GM10266 (cell line): Measurements from ENCODE around the gene PTS.

Experiments used
- DNase-seq: peaks from one replicate; pipeline ENCODE4 v3.0.0; 2012; ENCODE audit errors: extremely low spot score
- TF ChIP-seq, protein P1 (sequence below): IDR thresholded peaks from 2 replicates; pipeline ENCODE4 v1.5.1; 2012; ENCODE audit warnings: mild to moderate bottlenecking, low read depth; ENCODE audit not compliant: control insufficient read depth, insufficient read depth; ENCODE audit errors: missing control alignments

PTS gene

DNA sequence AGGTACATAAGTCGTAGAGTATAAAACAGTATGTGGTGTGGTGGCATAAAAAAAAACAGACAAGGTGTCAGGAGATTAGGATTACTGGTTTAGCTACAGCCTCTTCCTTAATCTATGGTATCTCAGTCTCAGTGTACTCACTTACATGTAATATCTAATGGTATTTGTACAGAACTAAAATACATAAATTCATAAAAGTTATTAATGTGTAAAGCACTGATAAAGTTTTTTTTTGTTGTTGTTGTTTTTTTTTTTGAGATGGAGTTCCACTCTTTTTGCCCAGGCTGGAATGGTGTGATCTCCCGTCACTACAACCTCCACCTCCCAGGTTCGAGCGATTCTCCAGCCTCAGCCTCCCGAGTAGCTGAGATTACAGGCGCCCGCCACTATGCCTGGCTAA is 2.9 kb downstream of the PTS start:
- no peak for DNase-seq
- TF ChIP-seq, protein P1, sequence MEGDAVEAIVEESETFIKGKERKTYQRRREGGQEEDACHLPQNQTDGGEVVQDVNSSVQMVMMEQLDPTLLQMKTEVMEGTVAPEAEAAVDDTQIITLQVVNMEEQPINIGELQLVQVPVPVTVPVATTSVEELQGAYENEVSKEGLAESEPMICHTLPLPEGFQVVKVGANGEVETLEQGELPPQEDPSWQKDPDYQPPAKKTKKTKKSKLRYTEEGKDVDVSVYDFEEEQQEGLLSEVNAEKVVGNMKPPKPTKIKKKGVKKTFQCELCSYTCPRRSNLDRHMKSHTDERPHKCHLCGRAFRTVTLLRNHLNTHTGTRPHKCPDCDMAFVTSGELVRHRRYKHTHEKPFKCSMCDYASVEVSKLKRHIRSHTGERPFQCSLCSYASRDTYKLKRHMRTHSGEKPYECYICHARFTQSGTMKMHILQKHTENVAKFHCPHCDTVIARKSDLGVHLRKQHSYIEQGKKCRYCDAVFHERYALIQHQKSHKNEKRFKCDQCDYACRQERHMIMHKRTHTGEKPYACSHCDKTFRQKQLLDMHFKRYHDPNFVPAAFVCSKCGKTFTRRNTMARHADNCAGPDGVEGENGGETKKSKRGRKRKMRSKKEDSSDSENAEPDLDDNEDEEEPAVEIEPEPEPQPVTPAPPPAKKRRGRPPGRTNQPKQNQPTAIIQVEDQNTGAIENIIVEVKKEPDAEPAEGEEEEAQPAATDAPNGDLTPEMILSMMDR: no peak

DNA sequence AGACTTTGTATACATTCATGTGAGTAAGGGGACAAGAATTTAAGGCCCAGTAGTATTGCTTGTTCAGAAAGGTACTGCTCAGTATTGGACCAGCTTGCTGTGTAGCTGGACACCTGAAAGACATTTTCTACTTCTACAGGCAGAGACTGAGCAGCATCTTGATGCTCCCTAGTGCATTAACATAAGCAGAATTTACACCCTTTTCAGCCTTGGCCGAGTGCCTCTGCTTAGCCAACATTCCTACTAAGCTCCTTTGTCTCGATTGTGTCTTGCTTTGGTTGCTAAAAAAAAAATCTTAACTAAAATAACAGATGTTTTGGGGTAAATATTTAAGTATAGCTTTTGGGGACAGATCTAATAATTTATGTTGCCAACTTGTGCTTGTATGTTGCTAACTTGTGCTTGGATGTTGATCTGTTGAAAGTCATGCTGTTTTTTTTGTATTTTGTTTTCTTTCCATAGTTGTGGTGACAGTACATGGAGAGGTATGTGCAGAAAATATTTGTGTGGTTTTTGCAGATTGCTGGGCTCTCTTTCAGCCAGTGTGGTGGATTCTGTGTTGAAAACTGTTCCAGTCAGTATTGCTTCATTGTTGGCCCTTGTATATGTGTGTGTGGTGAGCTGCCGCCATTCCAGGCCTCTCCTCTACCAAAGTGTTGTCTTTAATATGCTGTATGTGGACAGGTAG is 3.7 kb downstream of the PTS start:
- TF ChIP-seq, protein P1: no peak
- DNase-seq: no peak

DNA sequence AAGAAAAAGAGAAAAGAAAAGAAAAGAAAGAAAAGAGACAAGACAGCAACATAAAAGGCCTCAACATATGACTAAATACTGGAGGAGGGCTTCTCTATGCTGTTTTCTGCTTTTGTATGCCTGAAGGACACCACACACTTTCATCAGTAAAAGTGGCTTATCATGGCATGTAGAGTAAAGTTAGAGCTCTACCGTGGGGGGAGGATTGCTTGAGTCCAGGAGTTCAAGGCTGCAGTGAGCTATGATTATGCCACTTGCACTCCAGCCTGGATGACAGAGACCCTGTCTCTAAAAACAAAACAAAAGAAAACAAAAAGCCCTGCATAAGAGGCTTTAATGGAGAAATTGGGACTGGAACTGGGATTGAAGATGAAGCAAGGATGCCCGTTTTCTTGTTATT is 5.7 kb downstream of the PTS start:
- DNase-seq: no peak

DNA sequence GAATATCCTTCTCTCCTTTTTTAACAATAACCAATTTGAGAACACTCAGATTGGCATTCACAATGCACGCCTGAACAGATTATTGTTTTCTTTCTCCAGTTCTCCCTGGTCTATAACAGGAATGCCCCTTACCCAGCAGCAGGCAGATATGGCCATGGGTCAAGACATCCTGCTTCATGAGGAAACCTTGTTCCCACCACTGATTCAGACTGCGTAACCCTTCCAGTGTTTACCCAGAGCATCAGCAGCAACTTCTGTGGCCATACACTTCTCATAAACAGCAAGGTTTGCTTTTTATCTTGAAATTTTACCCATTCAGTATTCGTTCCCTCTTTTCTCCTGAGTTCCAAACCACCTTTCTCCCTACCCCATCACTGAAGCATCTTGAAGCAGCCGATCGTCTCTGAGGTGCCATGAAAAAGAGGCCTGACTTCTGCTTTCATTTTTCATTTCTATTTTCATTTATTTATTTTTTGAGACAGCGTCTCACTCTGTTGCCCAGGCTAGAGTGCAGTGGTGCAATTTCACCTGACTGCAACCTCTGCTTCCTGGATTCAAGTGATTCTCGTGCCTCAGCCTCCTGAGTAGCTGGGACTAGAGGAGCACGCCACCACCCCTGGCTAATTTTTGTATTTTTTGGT is 9.6 kb downstream of the PTS start:
- no peak for DNase-seq
- TF ChIP-seq, protein P1: no peak

More for the DNA sequence above, 5.7 kb downstream of the PTS start:
- TF ChIP-seq, protein P1: no peak

DNA sequence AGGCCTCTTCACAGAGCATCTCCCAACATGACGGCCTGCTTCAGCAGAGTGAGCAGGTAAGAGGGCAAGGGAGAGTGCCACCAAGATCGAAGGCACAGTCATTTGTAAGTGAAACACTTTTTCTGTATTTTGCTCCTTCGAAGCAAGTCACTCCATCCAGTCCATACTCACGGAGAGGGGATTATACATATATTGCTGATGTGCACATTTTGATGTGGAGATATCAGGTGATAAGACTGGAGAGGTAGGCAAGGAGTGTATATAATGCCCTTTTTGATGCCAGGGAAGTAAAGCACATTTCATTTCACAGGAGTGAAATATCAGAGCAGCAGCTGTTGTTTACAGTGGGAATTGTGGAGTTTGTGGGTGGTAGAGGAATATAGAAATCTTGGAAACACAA is 11.2 kb downstream of the PTS start:
- TF ChIP-seq, protein P1: no peak
- no peak for DNase-seq

DNA sequence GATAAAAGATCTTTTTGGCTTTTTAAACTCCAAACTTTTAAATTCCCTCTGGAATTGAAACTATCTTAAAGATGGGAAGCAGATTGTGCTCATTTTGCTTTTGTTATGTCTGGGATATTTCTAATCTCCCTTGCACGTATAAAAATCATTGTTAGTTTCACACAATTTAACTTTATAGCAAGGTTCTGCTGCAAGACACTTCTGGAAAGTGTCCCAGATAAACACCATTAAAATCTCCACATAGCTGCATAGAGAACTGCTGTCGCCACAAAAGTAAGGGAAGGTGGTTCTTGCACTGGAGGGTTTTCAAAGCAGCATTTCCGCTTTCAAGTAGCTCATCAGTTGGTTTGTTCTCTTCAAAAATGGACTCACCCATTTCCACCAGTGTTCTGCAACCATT is 11.8 kb downstream of the PTS start:
- TF ChIP-seq, protein P1: no peak
- no peak for DNase-seq

DNA sequence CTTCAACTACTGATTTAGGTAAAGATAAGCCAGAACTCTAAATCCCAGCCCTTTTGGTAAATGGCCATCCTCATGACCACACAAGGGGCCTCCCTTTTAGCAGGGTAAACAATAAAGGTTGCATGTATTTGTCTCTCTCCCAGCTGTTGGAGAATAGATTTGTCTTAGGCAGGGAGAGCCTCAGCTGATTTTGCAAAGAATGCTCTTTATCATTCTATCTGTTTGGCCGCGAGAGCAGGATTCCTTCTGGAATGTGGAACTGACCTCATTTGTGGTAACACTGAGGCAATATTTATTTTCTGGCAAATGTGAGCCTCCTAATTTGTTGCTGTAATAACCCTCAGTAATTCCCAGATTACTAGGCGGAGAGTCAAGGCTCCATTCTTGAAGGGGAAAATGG is 15.3 kb downstream of the PTS start:
- no peak for DNase-seq
- TF ChIP-seq, protein P1: no peak
